AG10803 (cell line): Measurements from ENCODE around the gene ADPRM.
A peak's percentile ranks its signal among the peaks of the same experiment; 100 is the strongest.

Experiments
- DNase-seq: peaks from one replicate; pipeline ENCODE4 v3.0.0; 2010; ENCODE audit warnings: low read depth
- H3K4me3 ChIP-seq: 2 replicates; pipeline ENCODE4 v1.5.1; 2011; ENCODE audit warnings: mild to moderate bottlenecking, low read length, control low read depth
- TF ChIP-seq, protein P1 (sequence below): conservative IDR thresholded peaks from 2 replicates; pipeline ENCODE4 v1.5.1; 2011; ENCODE audit warnings: mild to moderate bottlenecking, low read length, control low read depth, inconsistent platforms

ADPRM gene

DNA sequence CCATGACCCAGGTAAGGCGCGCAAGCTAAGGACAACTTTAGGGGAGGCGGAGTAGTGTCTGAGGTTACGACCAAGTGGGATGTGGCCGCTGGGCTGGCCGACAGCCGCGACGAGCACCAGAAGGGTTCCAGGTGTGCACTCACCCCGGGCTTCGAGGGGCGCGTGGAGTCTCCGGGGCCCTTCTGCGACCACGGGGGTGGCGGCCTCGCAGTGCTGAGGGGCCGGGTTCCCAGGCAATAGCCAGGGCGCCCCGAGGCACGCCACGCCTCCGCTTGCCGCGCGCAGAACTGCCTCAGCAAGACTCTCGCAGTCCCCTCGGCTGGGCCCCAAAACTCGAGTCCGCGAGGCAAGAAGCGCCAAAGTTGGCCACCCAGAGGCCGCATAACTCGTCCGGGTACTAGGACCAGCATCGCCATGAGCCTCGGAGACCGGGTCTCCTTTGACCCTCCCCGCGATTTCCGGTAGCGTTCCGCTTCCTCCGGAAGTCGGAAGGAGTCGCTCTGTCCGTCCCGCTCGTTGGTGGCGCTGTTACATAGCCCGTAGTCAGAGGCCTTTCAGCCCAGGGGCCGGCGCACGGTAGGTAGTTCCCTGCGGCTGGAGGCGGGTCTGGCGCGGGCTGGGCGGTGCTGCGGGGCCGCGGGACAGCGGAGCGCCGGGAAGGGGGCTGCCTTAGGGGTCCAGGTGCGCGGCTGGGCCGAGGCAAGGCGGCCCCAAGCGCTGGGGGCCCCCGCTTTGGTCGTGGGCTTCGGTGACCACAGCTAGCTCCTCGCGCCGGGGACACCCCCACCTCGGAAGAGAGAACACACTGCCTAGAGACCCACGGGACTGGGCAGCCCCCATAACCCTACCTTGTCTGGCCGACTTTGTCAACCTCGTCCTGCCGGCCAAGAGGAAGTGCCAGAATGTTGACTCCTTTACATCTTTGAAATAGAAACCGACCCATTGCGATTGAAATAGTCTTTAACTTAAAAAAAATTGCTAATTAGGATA is at the start of gene ADPRM, which contains the start of gene SCO1:
ADPRM (plus strand) TSS at position 503 of the 990 bp plus-strand sequence. CDS start 7,333 bp downstream, outside the sequence.
SCO1 (minus strand) TSS at position 442 of the 990 bp plus-strand sequence; CDS start at position 416, 26 bp downstream.
- DNase-seq, result peak; percentile 91
- peak within 1 kb of the TSS; percentile 94 for H3K4me3 ChIP-seq
- TF ChIP-seq, protein P1, sequence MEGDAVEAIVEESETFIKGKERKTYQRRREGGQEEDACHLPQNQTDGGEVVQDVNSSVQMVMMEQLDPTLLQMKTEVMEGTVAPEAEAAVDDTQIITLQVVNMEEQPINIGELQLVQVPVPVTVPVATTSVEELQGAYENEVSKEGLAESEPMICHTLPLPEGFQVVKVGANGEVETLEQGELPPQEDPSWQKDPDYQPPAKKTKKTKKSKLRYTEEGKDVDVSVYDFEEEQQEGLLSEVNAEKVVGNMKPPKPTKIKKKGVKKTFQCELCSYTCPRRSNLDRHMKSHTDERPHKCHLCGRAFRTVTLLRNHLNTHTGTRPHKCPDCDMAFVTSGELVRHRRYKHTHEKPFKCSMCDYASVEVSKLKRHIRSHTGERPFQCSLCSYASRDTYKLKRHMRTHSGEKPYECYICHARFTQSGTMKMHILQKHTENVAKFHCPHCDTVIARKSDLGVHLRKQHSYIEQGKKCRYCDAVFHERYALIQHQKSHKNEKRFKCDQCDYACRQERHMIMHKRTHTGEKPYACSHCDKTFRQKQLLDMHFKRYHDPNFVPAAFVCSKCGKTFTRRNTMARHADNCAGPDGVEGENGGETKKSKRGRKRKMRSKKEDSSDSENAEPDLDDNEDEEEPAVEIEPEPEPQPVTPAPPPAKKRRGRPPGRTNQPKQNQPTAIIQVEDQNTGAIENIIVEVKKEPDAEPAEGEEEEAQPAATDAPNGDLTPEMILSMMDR, result peak; percentile 57

- DNase-seq, result peak; percentile 22
- H3K4me3 ChIP-seq, result no peak overlapping the region
- TF ChIP-seq, protein P1, result peak; percentile 7; the same call in 1 of the 2 replicates
These were observed 49.0 kb upstream of the ADPRM start for GRCh38 chr17:10648381-10648780.

GRCh38 chr17:10648956-10649355 is 48.4 kb upstream of the ADPRM start:
- TF ChIP-seq, protein P1, result no peak
- DNase-seq, result peak; percentile 29
- H3K4me3 ChIP-seq, result no peak overlapping the region

DNA sequence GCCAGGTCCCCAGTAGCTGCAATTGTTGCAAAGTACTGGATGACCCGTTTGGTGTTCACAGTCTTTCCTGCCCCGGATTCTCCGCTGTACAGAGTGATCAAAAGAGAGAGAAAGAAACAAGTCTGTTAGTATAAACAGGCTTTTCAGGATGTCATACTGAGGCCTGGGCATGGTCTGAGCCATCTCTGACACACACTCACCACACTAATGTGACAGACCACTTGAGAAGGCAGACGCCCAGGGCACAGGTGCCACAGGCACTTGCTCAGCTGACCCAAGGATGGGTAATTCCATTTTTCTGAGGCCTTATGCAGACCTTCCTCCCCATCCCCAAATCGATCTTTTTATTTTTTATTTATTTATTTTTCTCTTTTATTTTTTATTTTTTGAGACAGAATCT is 47.8 kb upstream of the ADPRM start:
- TF ChIP-seq, protein P1, result no peak
- no peak overlapping the region for H3K4me3 ChIP-seq
- DNase-seq, result no peak

GRCh38 chr17:10651927-10652326 is 45.5 kb upstream of the ADPRM start:
- no peak for DNase-seq
- H3K4me3 ChIP-seq, result no peak overlapping the region
- TF ChIP-seq, protein P1, result no peak

DNA sequence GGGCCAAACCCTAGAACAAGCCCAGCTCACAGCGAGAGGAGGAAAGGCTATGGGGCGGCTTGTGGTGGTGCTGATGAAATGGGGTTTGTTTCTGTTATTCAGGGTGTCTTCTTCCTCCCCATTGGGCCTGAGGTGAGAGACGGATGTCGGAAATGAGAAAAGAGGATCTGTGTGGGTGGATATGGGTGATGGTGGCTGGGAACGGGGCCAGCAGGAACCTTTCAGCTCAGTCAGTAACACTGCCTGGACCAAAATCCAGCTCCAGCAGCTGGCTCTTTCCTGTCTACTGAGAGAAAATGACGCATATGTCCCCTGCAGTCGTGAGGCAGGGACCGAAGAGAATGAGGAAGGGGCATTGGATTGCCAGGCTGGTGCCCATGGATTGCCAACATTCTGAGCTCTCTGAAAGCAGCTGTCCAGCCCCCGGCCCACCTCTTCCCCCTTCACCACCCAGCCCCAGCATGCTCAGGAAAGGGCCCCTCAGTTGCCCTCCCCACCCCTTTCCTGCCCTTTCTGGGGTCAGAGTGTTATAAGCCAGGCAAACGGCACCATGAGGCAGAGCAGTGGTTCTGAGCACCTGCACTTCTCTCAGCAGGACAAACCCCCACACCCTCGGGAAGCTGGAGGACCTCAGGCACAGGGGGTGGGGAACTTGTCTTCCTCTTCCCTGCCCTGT is 44.3 kb upstream of the ADPRM start:
- no peak for DNase-seq
- TF ChIP-seq, protein P1, result no peak
- H3K4me3 ChIP-seq, result no peak overlapping the region
